Heart left ventricle (tissue), 13 donors: ENCODE data around the gene MEIS3.

Source experiments
- POLR2A ChIP-seq, 2 donors: fragments of 450-650 bp; IDR thresholded peaks; one replicate each; pipeline ENCODE4 v1.6.1; 2017; ENCODE audit warnings: antibody characterized with exemption in 2 of 2, mild to moderate bottlenecking in 2 of 2, moderate library complexity in 2 of 2
- TF ChIP-seq, protein P1 (sequence below), 12 donors: fragments of 200-600 bp; sonication (generic) in 4 of 12; IDR thresholded peaks; one replicate each; pipeline versions ENCODE4 v1.5.0 to v1.8.0; 2018 to 2022; ENCODE audit warnings: antibody characterized with exemption in 12 of 12, mild to moderate bottlenecking in 5 of 12
- donor health status: ischemic (EF 13 %, LVEDD 7.1; RV severe dilation, severe dysfunction).
- donor health status: DM: no; HTN: yes; CAD: no.
- donor health status: DM: no; HTN: no; CAD: no.
- donor health status: ischemic (EF 25% LVEDD 6.9; RV normal size, moderate dysfunction).
- donor health status: ischemic (EF 25% LVEDD 5.7; RV mildly dilated, moderate dysfunction).
- donor health status: ischemic (EF 35%, LVEDD 5.7; RV mildly dilated, moderate dysfunction).
- donor health status: nonischemic (EF 11% LVEDD 7.7; RV severe dilation, severe dysfunction).
- donor health status: DM: yes; HTN: yes; CAD: no.
- donor health status: PGD.
- donor health status: ischemic (EF 29% LVEDD 5.4; RV normal size, mild dysfunction).
- donor health status: nonischemic (EF 23%, LVEDD 6.1; RV moderate dilation, normal function).

DNA sequence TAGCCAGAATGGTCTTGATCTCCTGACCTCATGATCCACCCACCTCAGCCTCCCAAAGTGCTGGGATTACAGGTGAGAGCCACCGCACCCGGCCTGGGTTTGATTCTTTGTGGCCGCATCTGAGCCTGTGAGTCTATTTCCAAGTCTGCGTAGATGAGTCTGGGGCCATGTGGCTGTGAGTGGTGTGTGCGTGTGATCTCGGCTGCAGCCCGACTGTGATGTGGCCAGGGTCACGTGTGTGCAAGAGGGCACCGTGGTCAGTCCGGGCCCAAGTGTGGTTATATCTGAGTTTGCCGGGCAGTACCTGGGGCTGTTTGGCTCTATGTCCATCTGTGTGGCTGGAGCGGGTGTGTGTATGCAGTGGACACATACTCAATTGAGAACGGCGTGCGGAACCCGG lies 5.4 kb downstream of the MEIS3 start:
- TF ChIP-seq, protein P1, sequence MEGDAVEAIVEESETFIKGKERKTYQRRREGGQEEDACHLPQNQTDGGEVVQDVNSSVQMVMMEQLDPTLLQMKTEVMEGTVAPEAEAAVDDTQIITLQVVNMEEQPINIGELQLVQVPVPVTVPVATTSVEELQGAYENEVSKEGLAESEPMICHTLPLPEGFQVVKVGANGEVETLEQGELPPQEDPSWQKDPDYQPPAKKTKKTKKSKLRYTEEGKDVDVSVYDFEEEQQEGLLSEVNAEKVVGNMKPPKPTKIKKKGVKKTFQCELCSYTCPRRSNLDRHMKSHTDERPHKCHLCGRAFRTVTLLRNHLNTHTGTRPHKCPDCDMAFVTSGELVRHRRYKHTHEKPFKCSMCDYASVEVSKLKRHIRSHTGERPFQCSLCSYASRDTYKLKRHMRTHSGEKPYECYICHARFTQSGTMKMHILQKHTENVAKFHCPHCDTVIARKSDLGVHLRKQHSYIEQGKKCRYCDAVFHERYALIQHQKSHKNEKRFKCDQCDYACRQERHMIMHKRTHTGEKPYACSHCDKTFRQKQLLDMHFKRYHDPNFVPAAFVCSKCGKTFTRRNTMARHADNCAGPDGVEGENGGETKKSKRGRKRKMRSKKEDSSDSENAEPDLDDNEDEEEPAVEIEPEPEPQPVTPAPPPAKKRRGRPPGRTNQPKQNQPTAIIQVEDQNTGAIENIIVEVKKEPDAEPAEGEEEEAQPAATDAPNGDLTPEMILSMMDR (IDR thresholded peaks at IDR 0.05) = no peak
- no peak for TF ChIP-seq POLR2A (IDR thresholded peaks at IDR 0.05)
